KMS-11 (cell line): ENCODE measurements around the gene ANAPC13.

Experiments used
- H2AFZ ChIP-seq: fragments of 200-600 bp; sonication (generic); 2 replicates; pipeline ENCODE4 v1.6.1; 2016; ENCODE audit warnings: antibody characterized with exemption, mixed run types, low read depth
- H3K27ac ChIP-seq: fragments of 200-600 bp; sonication (generic); 2 replicates; pipeline ENCODE4 v1.6.1; 2016; ENCODE audit warnings: mild to moderate bottlenecking, mixed run types
- H3K27me3 ChIP-seq: fragments of 200-600 bp; sonication (generic); 2 replicates; pipeline ENCODE4 v1.6.1; 2017; ENCODE audit warnings: mild to moderate bottlenecking, low read depth, mixed run types, moderate library complexity; ENCODE audit not compliant: insufficient read depth
- H3K36me3 ChIP-seq: fragments of 200-600 bp; sonication (generic); 2 replicates; pipeline ENCODE4 v1.6.1; 2017; ENCODE audit warnings: mild to moderate bottlenecking, mixed run types; ENCODE audit not compliant: insufficient read depth
- H3K4me1 ChIP-seq: fragments of 200-600 bp; sonication (generic); 2 replicates; pipeline ENCODE4 v1.6.1; 2016; ENCODE audit warnings: mild to moderate bottlenecking, low read depth, mixed run types; ENCODE audit not compliant: poor library complexity, severe bottlenecking
- H3K4me2 ChIP-seq: fragments of 200-600 bp; sonication (generic); 2 replicates; pipeline ENCODE4 v1.7.0; 2016; ENCODE audit warnings: mild to moderate bottlenecking, mixed run types
- H3K4me3 ChIP-seq: fragments of 200-600 bp; sonication (generic); IDR thresholded peaks from 2 replicates; pipeline ENCODE4 v1.6.1; 2017; ENCODE audit warnings: low read depth, low read length, mixed read lengths; ENCODE audit not compliant: insufficient read depth
- H3K79me2 ChIP-seq: fragments of 200-600 bp; sonication (generic); 2 replicates; pipeline ENCODE4 v1.6.1; 2016; ENCODE audit warnings: low read depth, mixed run types; ENCODE audit not compliant: insufficient read depth
- H3K9ac ChIP-seq: fragments of 200-600 bp; sonication (generic); 2 replicates; pipeline ENCODE4 v1.6.1; 2016; ENCODE audit warnings: mild to moderate bottlenecking, mixed run types
- H4K20me1 ChIP-seq: fragments of 200-600 bp; sonication (generic); 2 replicates; pipeline ENCODE4 v1.6.1; 2016; ENCODE audit warnings: mild to moderate bottlenecking, mixed run types; ENCODE audit not compliant: insufficient read depth
- TF ChIP-seq, protein P1 (sequence below): fragments of 200-600 bp; sonication (generic); conservative IDR thresholded peaks from 2 replicates; pipeline ENCODE4 v1.6.1; 2017; ENCODE audit warnings: low read depth, mild to moderate bottlenecking, antibody characterized with exemption, low read length, moderate library complexity, mixed read lengths

The ANAPC13 gene

GRCh38 chr3:134445095-134445494, 40.7 kb downstream of the ANAPC13 start:
- H2AFZ ChIP-seq: no peak overlapping the region
- H4K20me1 ChIP-seq: no peaks in the 10 kb centered on the region
- TF ChIP-seq, protein P1, sequence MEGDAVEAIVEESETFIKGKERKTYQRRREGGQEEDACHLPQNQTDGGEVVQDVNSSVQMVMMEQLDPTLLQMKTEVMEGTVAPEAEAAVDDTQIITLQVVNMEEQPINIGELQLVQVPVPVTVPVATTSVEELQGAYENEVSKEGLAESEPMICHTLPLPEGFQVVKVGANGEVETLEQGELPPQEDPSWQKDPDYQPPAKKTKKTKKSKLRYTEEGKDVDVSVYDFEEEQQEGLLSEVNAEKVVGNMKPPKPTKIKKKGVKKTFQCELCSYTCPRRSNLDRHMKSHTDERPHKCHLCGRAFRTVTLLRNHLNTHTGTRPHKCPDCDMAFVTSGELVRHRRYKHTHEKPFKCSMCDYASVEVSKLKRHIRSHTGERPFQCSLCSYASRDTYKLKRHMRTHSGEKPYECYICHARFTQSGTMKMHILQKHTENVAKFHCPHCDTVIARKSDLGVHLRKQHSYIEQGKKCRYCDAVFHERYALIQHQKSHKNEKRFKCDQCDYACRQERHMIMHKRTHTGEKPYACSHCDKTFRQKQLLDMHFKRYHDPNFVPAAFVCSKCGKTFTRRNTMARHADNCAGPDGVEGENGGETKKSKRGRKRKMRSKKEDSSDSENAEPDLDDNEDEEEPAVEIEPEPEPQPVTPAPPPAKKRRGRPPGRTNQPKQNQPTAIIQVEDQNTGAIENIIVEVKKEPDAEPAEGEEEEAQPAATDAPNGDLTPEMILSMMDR: no peak
- no peaks in the 10 kb centered on the region for H3K79me2 ChIP-seq
- H3K9ac ChIP-seq: no peak overlapping the region
- H3K27ac ChIP-seq: no peak overlapping the region
- H3K4me2 ChIP-seq: no peak overlapping the region
- no peak overlapping the region for H3K4me3 ChIP-seq
- no peaks in the 10 kb centered on the region for H3K36me3 ChIP-seq
- H3K4me1 ChIP-seq: peaks cover 3% of the 10 kb centered on the region
- H3K27me3 ChIP-seq: no peaks in the 10 kb centered on the region

DNA sequence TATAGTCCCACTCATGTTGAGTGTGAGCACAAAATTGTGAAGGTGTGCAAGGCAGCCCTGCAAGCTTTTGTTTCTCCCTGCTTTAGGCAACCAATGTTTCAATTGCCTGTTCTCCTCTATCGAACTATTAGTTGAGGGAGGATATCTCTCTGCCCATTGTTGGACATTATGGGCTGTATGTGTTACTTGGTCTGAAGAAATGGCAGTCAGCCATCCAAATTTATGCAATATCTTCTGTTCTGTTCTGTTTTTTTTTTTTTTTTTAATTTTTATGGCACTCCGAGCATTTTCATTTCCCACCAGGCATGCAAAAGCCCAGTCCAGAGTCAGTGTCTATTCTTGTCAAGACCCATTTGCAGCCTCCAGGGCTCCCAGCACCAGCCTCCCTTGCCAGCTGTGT, 44.0 kb downstream of the ANAPC13 start:
- no peak overlapping the region for H3K4me2 ChIP-seq
- H3K4me3 ChIP-seq: no peak overlapping the region
- peaks cover 5% of the 10 kb centered on the region for H3K4me1 ChIP-seq
- no peaks in the 10 kb centered on the region for H3K79me2 ChIP-seq
- TF ChIP-seq, protein P1: no peak
- no peaks in the 10 kb centered on the region for H4K20me1 ChIP-seq
- H3K9ac ChIP-seq: no peak overlapping the region
- no peaks in the 10 kb centered on the region for H3K36me3 ChIP-seq
- H2AFZ ChIP-seq: no peak overlapping the region
- H3K27me3 ChIP-seq: no peaks in the 10 kb centered on the region
- no peak overlapping the region for H3K27ac ChIP-seq

DNA sequence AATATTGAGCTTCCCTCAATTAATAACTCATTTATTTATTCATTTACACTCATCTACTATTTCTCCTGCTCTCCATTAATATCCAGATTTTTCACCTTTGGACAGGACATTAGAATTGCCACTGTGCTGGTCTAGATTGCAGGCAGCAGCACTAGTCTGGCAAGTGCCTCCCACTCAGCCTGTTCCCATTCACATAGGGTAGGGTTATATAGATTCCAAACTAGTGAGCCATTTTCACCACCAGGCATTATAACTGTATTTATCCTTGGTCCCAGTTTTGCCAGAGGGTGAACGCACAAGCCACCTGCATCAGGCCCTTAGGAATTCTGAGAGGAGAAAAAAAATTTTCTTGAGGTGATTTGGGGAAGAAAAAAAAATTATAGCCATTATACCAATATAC, 44.5 kb downstream of the ANAPC13 start:
- H3K4me1 ChIP-seq: peaks cover 5% of the 10 kb centered on the region
- no peak overlapping the region for H3K9ac ChIP-seq
- no peaks in the 10 kb centered on the region for H3K36me3 ChIP-seq
- H3K4me2 ChIP-seq: no peak overlapping the region
- H3K4me3 ChIP-seq: no peak overlapping the region
- H3K79me2 ChIP-seq: no peaks in the 10 kb centered on the region
- H3K27ac ChIP-seq: no peak overlapping the region
- H3K27me3 ChIP-seq: no peaks in the 10 kb centered on the region
- no peak overlapping the region for H2AFZ ChIP-seq
- TF ChIP-seq, protein P1: no peak
- no peaks in the 10 kb centered on the region for H4K20me1 ChIP-seq

GRCh38 chr3:134437211-134437752, 48.5 kb downstream of the ANAPC13 start:
- H3K9ac ChIP-seq: no peak overlapping the region
- no peak overlapping the region for H3K4me3 ChIP-seq
- H3K27ac ChIP-seq: no peak overlapping the region
- no peaks in the 10 kb centered on the region for H3K79me2 ChIP-seq
- H3K4me2 ChIP-seq: no peak overlapping the region
- peaks cover 16% of the 10 kb centered on the region for H3K4me1 ChIP-seq
- no peaks in the 10 kb centered on the region for H4K20me1 ChIP-seq
- no peaks in the 10 kb centered on the region for H3K36me3 ChIP-seq
- no peak overlapping the region for H2AFZ ChIP-seq
- no peaks in the 10 kb centered on the region for H3K27me3 ChIP-seq
- TF ChIP-seq, protein P1: no peak
